B cell (primary cell): ENCODE results near the gene PLEKHA8. TPM values are rescaled to one million over a fixed set of nuclear protein-coding genes. Genes with fewer than 3 reads are reported as not detected.

Experiments used
- ATAC-seq: fragments of 200-7000 bp; cut with Tn5 transposase; one replicate; pipeline ENCODE4 v1.10.0; 2021; ENCODE audit warnings: low read depth, mild to moderate bottlenecking, moderate number of reproducible peaks, moderate library complexity
- CTCF ChIA-PET: fragments of 350-600 bp; sonication (Branson Sonifier 250); formaldehyde crosslinking; loops from one replicate; lab custom pipeline; 2021; ENCODE audit warnings: antibody characterized with exemption, inconsistent platforms; lab: Charles Lee
- POLR2A ChIA-PET: fragments of 350-600 bp; sonication (Branson Sonifier 250); formaldehyde crosslinking; loops from one replicate; lab custom pipeline; 2021; ENCODE audit warnings: antibody characterized with exemption; lab: Charles Lee
- DNase-seq: peaks from one replicate; pipeline ENCODE4 v3.0.0; 2013
- H2AFZ ChIP-seq: 2 replicates; pipeline ENCODE4 v1.6.1; 2012; ENCODE audit warnings: mild to moderate bottlenecking, low read depth, low read length; ENCODE audit not compliant: insufficient read depth, poor library complexity, severe bottlenecking
- H3K27ac ChIP-seq, 2 donors: 1 replicate in 1 of 2; 2 replicates in 1 of 2; pipeline ENCODE4 v1.5.1; 2012 to 2013; ENCODE audit warnings: low read length in 2 of 2, mild to moderate bottlenecking in 2 of 2, moderate library complexity in 1 of 2
- H3K27me3 ChIP-seq, 4 experiments: fragments of 200-600 bp in 1 of 4; sonication (generic) in 1 of 4; replicated peaks in 1 of 4; 1 replicate in 2 of 4; 2 replicates in 2 of 4; pipeline versions ENCODE4 v1.6.1 to v1.7.0; 2013 to 2016; ENCODE audit warnings: low read length in 3 of 4, mild to moderate bottlenecking in 2 of 4, mixed read lengths in 1 of 4, moderate library complexity in 1 of 4; ENCODE audit not compliant: insufficient read depth in 4 of 4, control insufficient read depth in 3 of 4; ENCODE audit errors: control extremely low read depth in 1 of 4
- H3K36me3 ChIP-seq, 2 experiments: replicated peaks in 1 of 2; 1 replicate in 1 of 2; 2 replicates in 1 of 2; pipeline versions ENCODE4 v1.6.1 to v1.7.1; 2013; ENCODE audit warnings: low read length in 1 of 2; ENCODE audit not compliant: insufficient read depth in 2 of 2, control insufficient read depth in 1 of 2; ENCODE audit errors: control extremely low read depth in 1 of 2, extremely low read depth in 1 of 2
- H3K4me1 ChIP-seq, 2 donors: fragments of 200-600 bp in 1 of 2; sonication (generic) in 1 of 2; 1 replicate in 1 of 2; 2 replicates in 1 of 2; pipeline versions ENCODE4 v1.5.1 to v1.6.1; 2013 to 2017; ENCODE audit warnings: low read length in 2 of 2; ENCODE audit not compliant: control insufficient read depth in 2 of 2, insufficient read depth in 2 of 2
- H3K4me2 ChIP-seq: replicated peaks from 2 replicates; pipeline ENCODE3; 2012; ENCODE audit warnings: mild to moderate bottlenecking, low read depth, low read length; ENCODE audit not compliant: poor library complexity, severe bottlenecking
- H3K4me3 ChIP-seq, 5 experiments: fragments of 200-600 bp in 1 of 5; sonication (generic) in 1 of 5; 1 replicate in 3 of 5; 2 replicates in 2 of 5; pipeline versions ENCODE4 v1.5.1 to v1.7.0; 2011 to 2016; ENCODE audit warnings: low read length in 4 of 5, mild to moderate bottlenecking in 4 of 5, low read depth in 2 of 5, control low read depth in 1 of 5, moderate library complexity in 1 of 5; ENCODE audit not compliant: insufficient read depth in 1 of 5; ENCODE audit errors: control extremely low read depth in 1 of 5, extremely low read depth in 1 of 5
- H3K79me2 ChIP-seq: fragments of 200-600 bp; sonication (generic); one replicate; pipeline ENCODE4 v1.6.0; 2016; ENCODE audit warnings: low read length; ENCODE audit not compliant: control insufficient read depth, insufficient read depth
- H3K9ac ChIP-seq: fragments of 200-600 bp; sonication (generic); 2 replicates; pipeline ENCODE4 v1.6.1; 2017; ENCODE audit warnings: mild to moderate bottlenecking, low read length, moderate library complexity
- H3K9me3 ChIP-seq, 3 donors: one replicate each; pipeline versions ENCODE4 v1.6.1 to v1.7.1; 2013; ENCODE audit warnings: low read length in 2 of 3; ENCODE audit not compliant: control insufficient read depth in 2 of 3, insufficient read depth in 1 of 3; ENCODE audit errors: control extremely low read depth in 1 of 3
- H4K20me1 ChIP-seq: 2 replicates; pipeline ENCODE4 v1.6.0; 2012; ENCODE audit warnings: mild to moderate bottlenecking, low read length; ENCODE audit not compliant: insufficient read depth, control insufficient read depth, poor library complexity, severe bottlenecking
- H3K27ac Mint-ChIP-seq: one replicate; pipeline ENCODE4 v1.8.0; 2021; ENCODE audit warnings: mixed read lengths
- H3K27me3 Mint-ChIP-seq: one replicate; pipeline ENCODE4 v1.8.0; 2021; ENCODE audit warnings: mixed read lengths
- H3K4me1 Mint-ChIP-seq: one replicate; pipeline ENCODE4 v1.8.0; 2021; ENCODE audit warnings: mixed read lengths
- H3K4me3 Mint-ChIP-seq: one replicate; pipeline ENCODE4 v1.8.0; 2021; ENCODE audit warnings: mixed read lengths
- H3K9me3 Mint-ChIP-seq: one replicate; pipeline ENCODE4 v1.8.0; 2022; ENCODE audit warnings: mixed read lengths; ENCODE audit not compliant: insufficient read depth
- EZH2 ChIP-seq: IDR thresholded peaks from 2 replicates; pipeline ENCODE4 v1.6.1; 2012; ENCODE audit warnings: borderline replicate concordance, low read depth, mild to moderate bottlenecking, moderate library complexity, low read length; ENCODE audit not compliant: insufficient read depth, poor library complexity, severe bottlenecking
- WGBS: methylation state at CpG from one replicate; pipeline ENCODE4 v1.1.5; 2013; ENCODE audit warnings: missing lambda C conversion rate; ENCODE audit not compliant: insufficient coverage; 5-methylcytosine and 5-hydroxymethylcytosine counted together
- intact Hi-C: fragments of 100-400 bp; cut with micrococcal nuclease; formaldehyde crosslinking; loops from one replicate; pipeline ENCODE4 v1.10.0; 2022
- polyA plus RNA-seq: library from polyadenylated mRNA; depleted of rRNA; stranded (reverse); fragments of >200 nt; gene quantifications from 2 replicates; pipeline ENCODE4 v1.2.3, GENCODE V29; 2012
- total RNA-seq, 2 donors: library from RNA; stranded (reverse); fragments of 120-200 nt in 1 of 2; gene quantifications; 1 replicate in 1 of 2; 2 replicates in 1 of 2; pipeline versions ENCODE4 v1.2.3 to v1.2.4, GENCODE V29; 2013 to 2022
- TF ChIP-seq, protein P1 (sequence below): fragments of 200-600 bp; IDR thresholded peaks from one replicate; pipeline ENCODE4 v1.8.0; 2022; ENCODE audit warnings: antibody characterized with exemption, mild to moderate bottlenecking

PLEKHA8 gene
- total and polyA plus RNA-seq, 2 donors (not counting 1 experiment from before 2014, with no cell fraction given) = 1.7 to 10.5 TPM

DNA sequence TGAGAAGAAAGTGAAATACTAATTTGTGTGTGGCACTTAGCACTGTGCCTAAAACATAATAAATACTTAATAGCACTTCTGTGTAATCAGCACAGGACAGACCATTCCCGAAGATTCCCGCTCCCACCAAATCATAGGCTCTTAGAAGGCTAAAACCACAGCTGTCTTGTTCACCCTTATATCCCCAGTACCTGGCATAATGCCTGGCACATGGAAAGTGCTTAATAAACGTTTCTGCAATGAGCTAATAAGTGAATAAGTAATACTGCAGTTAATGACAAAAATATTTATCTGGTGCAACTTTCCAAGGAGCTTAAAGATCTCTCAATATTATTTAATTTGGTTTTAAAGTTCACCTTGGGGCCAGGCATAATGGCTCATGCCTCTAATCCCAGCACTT lies 149.8 kb downstream of the PLEKHA8 start:
- intact Hi-C loops = loop anchor here (5.0 kb wide), 1 partner anchor 41 kb away; no protein-coding TSS in a partner anchor
- no peak for TF ChIP-seq EZH2
- TF ChIP-seq, protein P1, sequence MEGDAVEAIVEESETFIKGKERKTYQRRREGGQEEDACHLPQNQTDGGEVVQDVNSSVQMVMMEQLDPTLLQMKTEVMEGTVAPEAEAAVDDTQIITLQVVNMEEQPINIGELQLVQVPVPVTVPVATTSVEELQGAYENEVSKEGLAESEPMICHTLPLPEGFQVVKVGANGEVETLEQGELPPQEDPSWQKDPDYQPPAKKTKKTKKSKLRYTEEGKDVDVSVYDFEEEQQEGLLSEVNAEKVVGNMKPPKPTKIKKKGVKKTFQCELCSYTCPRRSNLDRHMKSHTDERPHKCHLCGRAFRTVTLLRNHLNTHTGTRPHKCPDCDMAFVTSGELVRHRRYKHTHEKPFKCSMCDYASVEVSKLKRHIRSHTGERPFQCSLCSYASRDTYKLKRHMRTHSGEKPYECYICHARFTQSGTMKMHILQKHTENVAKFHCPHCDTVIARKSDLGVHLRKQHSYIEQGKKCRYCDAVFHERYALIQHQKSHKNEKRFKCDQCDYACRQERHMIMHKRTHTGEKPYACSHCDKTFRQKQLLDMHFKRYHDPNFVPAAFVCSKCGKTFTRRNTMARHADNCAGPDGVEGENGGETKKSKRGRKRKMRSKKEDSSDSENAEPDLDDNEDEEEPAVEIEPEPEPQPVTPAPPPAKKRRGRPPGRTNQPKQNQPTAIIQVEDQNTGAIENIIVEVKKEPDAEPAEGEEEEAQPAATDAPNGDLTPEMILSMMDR = no peak
- peak overlapping the region; percentile 60 for H3K27ac Mint-ChIP-seq
- ChIA-PET CTCF (interaction anchor here (0.8 to 2.8 kb wide), 3 partner anchors 14 to 98 kb away, joined by 3 to 18 read pairs (median 3); partner anchors contain the start of gene MTURN), POLR2A (no interaction called here)
- H3K4me3 Mint-ChIP-seq = no peak overlapping the region
- 50% methylated on average over 2 of the region's 3 CpGs for WGBS
- Histone ChIP-seq H3K4me1 (peaks cover 28 to 37% of the 10 kb centered on the region in 2 donors), H2AFZ (no peak overlapping the region), H3K4me2 (no peak overlapping the region), H3K9me3 (no peaks in the 10 kb centered on the region), H4K20me1 (no peaks in the 10 kb centered on the region), H3K4me3 (no peak overlapping the region), H3K27me3 (no peaks in the 10 kb centered on the region), H3K79me2 (no peaks in the 10 kb centered on the region), H3K27ac (no peak overlapping the region), H3K36me3 (no peaks in the 10 kb centered on the region), H3K9ac (no peak overlapping the region)
- H3K4me1 Mint-ChIP-seq = peaks cover 43% of the 10 kb centered on the region
- no peak for DNase-seq
- H3K9me3 Mint-ChIP-seq = no peaks in the 10 kb centered on the region
- H3K27me3 Mint-ChIP-seq = no peaks in the 10 kb centered on the region
- no peak for ATAC-seq

DNA sequence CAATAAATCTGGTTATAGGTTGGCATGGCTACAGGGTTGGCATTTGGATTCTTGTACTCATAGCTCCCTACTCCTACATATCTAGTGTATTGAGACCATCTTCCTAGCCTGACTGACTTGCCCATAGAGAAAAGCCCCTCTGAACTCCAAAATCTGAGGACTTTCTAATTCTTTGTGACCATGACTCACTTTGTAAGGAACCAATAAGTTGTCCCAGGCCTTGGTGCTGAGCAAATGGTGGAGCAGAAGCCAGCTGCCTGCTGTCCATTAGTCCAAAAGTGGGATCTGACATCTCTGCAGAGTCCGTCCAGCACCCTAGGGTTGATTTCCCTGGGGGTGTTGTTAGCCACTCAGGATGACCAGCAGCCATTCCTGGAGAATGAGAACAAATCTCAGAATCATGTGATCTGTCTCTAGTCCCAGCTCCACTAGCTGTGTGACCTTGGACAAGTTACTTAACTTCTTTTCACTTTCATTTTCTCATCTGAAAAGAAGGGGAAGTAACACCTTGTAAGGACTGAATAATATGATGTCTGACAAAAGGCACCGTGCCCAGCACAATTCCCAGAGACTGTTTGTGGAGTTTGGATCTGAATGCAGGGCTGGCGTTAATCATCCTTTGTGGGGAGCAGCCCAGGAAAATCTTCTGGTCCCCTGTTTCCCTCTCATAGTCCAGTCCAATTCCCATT lies 150.7 kb downstream of the PLEKHA8 start:
- CTCF ChIA-PET = interaction anchor here (0.7 to 2.8 kb wide), 6 partner anchors 15 to 385 kb away, joined by 3 to 18 read pairs (median 3); partner anchors contain the start of gene MTURN
- DNase-seq (peak; percentile 72), ATAC-seq (peak; percentile 90)
- Mint-ChIP-seq H3K9me3 (no peaks in the 10 kb centered on the region), H3K27ac (peak overlapping the region; percentile 92), H3K4me1 (peaks cover 44% of the 10 kb centered on the region), H3K27me3 (no peaks in the 10 kb centered on the region), H3K4me3 (peak overlapping the region; percentile 81)
- Histone ChIP-seq H4K20me1 (no peaks in the 10 kb centered on the region), H3K4me1 (peaks cover 28 to 37% of the 10 kb centered on the region in 2 donors), H3K4me2 (peak overlapping the region; percentile 69), H3K4me3 (peak overlapping the region in 3 of 5 experiments; percentile 9 to 37 (median 36)), H3K79me2 (no peaks in the 10 kb centered on the region), H3K27me3 (no peaks in the 10 kb centered on the region), H3K36me3 (no peaks in the 10 kb centered on the region), H2AFZ (peak overlapping the region; percentile 81), H3K9ac (peak overlapping the region; percentile 45), H3K27ac (peak overlapping the region; percentile 64 to 70), H3K9me3 (no peaks in the 10 kb centered on the region)
- intact Hi-C loops = loop anchor here (1.0 to 5.0 kb wide), 2 partner anchors 42 to 47 kb away; no protein-coding TSS in a partner anchor
- POLR2A ChIA-PET = interaction anchor here (0.5 kb wide), 1 partner anchor 92 kb away, joined by 5 read pairs; no protein-coding TSS in a partner anchor
- no peak for TF ChIP-seq EZH2
- TF ChIP-seq, protein P1 = no peak
- WGBS = 83% methylated on average over 1 of the region's 3 CpGs
